GM18861 (cell line): ENCODE results near the gene CLMN.
"Not testable (repeated sequence)": the region's sequence is repeated elsewhere in the genome, so short reads cannot be mapped to it uniquely, and the experiment has no call there.

Experiments used
- ATAC-seq: cut with Tn5 transposase; IDR thresholded peaks from one replicate; pipeline ENCODE4 v1.9.1; 2021; ENCODE audit not compliant: unreplicated experiment

The CLMN gene

GRCh38 chr14:95197551-95197950, 122.2 kb downstream of the CLMN start:
- no peak for ATAC-seq

GRCh38 chr14:95196826-95197545, 122.7 kb downstream of the CLMN start:
- ATAC-seq = no peak

- ATAC-seq = no peak
Measured at GRCh38 chr14:95196268-95196667, 123.4 kb downstream of the CLMN start.

- ATAC-seq = no peak
Measured at GRCh38 chr14:95195031-95195430, 124.7 kb downstream of the CLMN start.

- no peak for ATAC-seq
Measured at GRCh38 chr14:95193081-95193480, 126.6 kb downstream of the CLMN start.

GRCh38 chr14:95192311-95192710, 127.4 kb downstream of the CLMN start:
- ATAC-seq = no peak

GRCh38 chr14:95191445-95192199, 128.1 kb downstream of the CLMN start:
- no peak for ATAC-seq

- no peak for ATAC-seq
Measured at GRCh38 chr14:95190857-95191256, 128.9 kb downstream of the CLMN start.

GRCh38 chr14:95190346-95190840, 129.3 kb downstream of the CLMN start:
- no peak for ATAC-seq

- ATAC-seq = no peak
Measured at GRCh38 chr14:95189367-95190132, 130.2 kb downstream of the CLMN start.

GRCh38 chr14:95188380-95188779, 131.3 kb downstream of the CLMN start:
- no peak for ATAC-seq

GRCh38 chr14:95185767-95186392, 133.8 kb downstream of the CLMN start:
- ATAC-seq = no peak

GRCh38 chr14:95185033-95185766, 134.5 kb downstream of the CLMN start:
- no peak for ATAC-seq

GRCh38 chr14:95184413-95184790, 135.3 kb downstream of the CLMN start:
- ATAC-seq = no peak

- no peak for ATAC-seq
Measured at GRCh38 chr14:95183532-95184412, 135.9 kb downstream of the CLMN start.

- no peak for ATAC-seq
Measured at GRCh38 chr14:95183082-95183481, 136.6 kb downstream of the CLMN start.

- no peak for ATAC-seq
Measured at GRCh38 chr14:95182379-95182778, 137.3 kb downstream of the CLMN start.

GRCh38 chr14:95180966-95181741, 138.6 kb downstream of the CLMN start:
- no peak for ATAC-seq

GRCh38 chr14:95175670-95176069, 144.0 kb downstream of the CLMN start:
- ATAC-seq = not testable (repeated sequence)
